Sigmoid colon (tissue), 7 donors: Measurements from ENCODE around the gene PPFIBP1. TPM values are rescaled to one million over a fixed set of nuclear protein-coding genes. Genes with fewer than 3 reads are reported as not detected.
A peak's percentile ranks its signal among the peaks of the same experiment; 100 is the strongest.
"Not testable (repeated sequence)": the region's sequence is repeated elsewhere in the genome, so short reads cannot be mapped to it uniquely, and the experiment has no call there.

Experiments used
- DNase-seq: peaks from one replicate; pipeline ENCODE4 v3.0.0-alpha.2; 2019
- H3K27ac ChIP-seq, 4 donors: fragments of 200-600 bp; sonication (generic); one replicate each; pipeline ENCODE4 v1.5.1; 2016 to 2019; ENCODE audit warnings: mild to moderate bottlenecking in 1 of 4
- H3K27me3 ChIP-seq, 3 donors: fragments of 200-600 bp; sonication (generic); one replicate each; pipeline ENCODE4 v1.5.1; 2019; ENCODE audit warnings: mild to moderate bottlenecking in 1 of 3
- H3K36me3 ChIP-seq, 4 donors: fragments of 200-600 bp; sonication (generic); one replicate each; pipeline ENCODE4 v1.5.1; 2016 to 2019
- H3K4me1 ChIP-seq, 4 donors: fragments of 200-600 bp; sonication (generic); one replicate each; pipeline ENCODE4 v1.5.1; 2017 to 2019
- H3K4me3 ChIP-seq, 4 donors: fragments of 200-600 bp; sonication (generic); one replicate each; pipeline ENCODE4 v1.5.1; 2017 to 2019; ENCODE audit warnings: mild to moderate bottlenecking in 2 of 4, moderate library complexity in 1 of 4
- H3K9me3 ChIP-seq, 4 donors: fragments of 200-600 bp in 3 of 4; sonication (generic) in 3 of 4; one replicate each; pipeline versions ENCODE4 v1.5.1 to v1.6.1; 2013 to 2019
- CTCF ChIP-seq, 4 experiments: fragments of 450-650 bp in 3 of 4; fragments of 200-600 bp in 1 of 4; IDR thresholded peaks; one replicate each; pipeline ENCODE4 v1.5.1; 2016 to 2019; ENCODE audit warnings: antibody characterized with exemption in 4 of 4, mild to moderate bottlenecking in 3 of 4, moderate library complexity in 2 of 4
- EP300 ChIP-seq, 4 donors: sonication (generic); formaldehyde crosslinking; IDR thresholded peaks; one replicate each; pipeline ENCODE4 v1.6.1; 2017; ENCODE audit warnings: antibody characterized with exemption in 4 of 4
- POLR2A ChIP-seq, 2 donors: fragments of 450-650 bp; IDR thresholded peaks; one replicate each; pipeline ENCODE4 v1.6.1; 2016; ENCODE audit warnings: antibody characterized with exemption in 2 of 2, mild to moderate bottlenecking in 2 of 2, moderate library complexity in 2 of 2
- POLR2AphosphoS5 ChIP-seq, 4 donors: sonication (generic); formaldehyde crosslinking; IDR thresholded peaks; one replicate each; pipeline ENCODE4 v1.6.1; 2017; ENCODE audit warnings: antibody characterized with exemption in 4 of 4
- WGBS, 2 donors: extraction: QIAGEN DNeasy Blood & Tissue Kit; methylation state at CpG; one replicate each; pipeline ENCODE4 v1.1.7; 2013; 5-methylcytosine and 5-hydroxymethylcytosine counted together
- intact Hi-C: fragments of 100-400 bp; cut with DNase I; formaldehyde crosslinking; loops from one replicate; pipeline ENCODE4 v1.15.1; 2023
- polyA plus RNA-seq, 3 donors: library from polyadenylated mRNA; stranded (reverse); fragments of 200-250 nt; gene quantifications; one replicate each; pipeline ENCODE4 v1.2.3, GENCODE V29; 2013
- total RNA-seq, 4 donors: library from RNA; depleted of rRNA; stranded (reverse); fragments of >200 nt; gene quantifications; one replicate each; pipeline ENCODE4 v1.1.0, GENCODE V29; 2016
- donor health status: healthy with polysubstance abuse.
- donor health status: Bipolar disorder and iron deficiency.
- donor health status: healthy.

PPFIBP1 gene
- total and polyA plus RNA-seq, 7 donors: 5.5 to 101 (median 65.3) TPM

DNA sequence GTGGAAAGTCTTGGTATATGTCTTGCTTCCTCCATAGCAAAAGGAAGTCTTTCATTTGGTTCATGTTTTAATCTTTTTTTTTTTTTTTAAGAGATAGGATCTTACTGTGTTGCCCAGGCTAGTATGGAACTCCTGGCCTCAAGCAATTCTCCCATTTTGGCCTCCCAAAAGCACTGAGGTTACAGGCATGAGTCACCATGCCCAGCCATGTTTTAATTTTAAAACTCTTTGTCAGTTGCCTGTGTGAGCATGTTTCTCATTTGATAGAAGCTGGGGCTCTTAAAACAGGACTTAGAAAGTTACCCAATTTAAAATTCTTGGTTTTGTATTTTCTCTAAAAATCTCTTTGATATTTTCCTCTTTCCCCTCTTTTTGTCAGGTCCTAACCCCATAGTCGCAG lies 127.2 kb downstream of the PPFIBP1 start:
- 95 to 97% methylated on average over 1 of the region's 1 CpG for WGBS, 2 donors

GRCh38 chr12:27652174-27652763 lies 128.3 kb downstream of the PPFIBP1 start:
- Histone ChIP-seq H3K9me3 (no peaks in the 10 kb centered on the region), H3K27ac (no peak overlapping the region), H3K27me3 (no peaks in the 10 kb centered on the region), H3K36me3 (peaks cover 0 to 46% (median 6%) of the 10 kb centered on the region in 4 donors), H3K4me1 (no peaks in the 10 kb centered on the region), H3K4me3 (no peak overlapping the region)
- no peak for DNase-seq
- intact Hi-C loops: loop anchor here (1.0 to 2.0 kb wide), 2 partner anchors 127 to 217 kb away; partner anchors contain the start of gene PPFIBP1
- 44 to 66% methylated on average over 1 of the region's 1 CpG for WGBS, 2 donors
- peak; percentile 27 to 84 (median 81) for TF ChIP-seq CTCF (IDR thresholded peaks at IDR 0.05)
- TF ChIP-seq EP300 (IDR thresholded peaks at IDR 0.05): no peak
- TF ChIP-seq POLR2AphosphoS5 (IDR thresholded peaks at IDR 0.05): no peak
- no peak for TF ChIP-seq POLR2A (IDR thresholded peaks at IDR 0.05)

More for the DNA sequence above, 127.2 kb downstream of the PPFIBP1 start:
- Histone ChIP-seq H3K9me3 (no peaks in the 10 kb centered on the region), H3K27ac (no peak overlapping the region), H3K36me3 (peaks cover 0 to 37% (median 2%) of the 10 kb centered on the region in 4 donors), H3K4me3 (no peak overlapping the region), H3K27me3 (no peaks in the 10 kb centered on the region), H3K4me1 (no peaks in the 10 kb centered on the region)
- DNase-seq: no peak
- TF ChIP-seq POLR2A (IDR thresholded peaks at IDR 0.05) (no peak), POLR2AphosphoS5 (IDR thresholded peaks at IDR 0.05) (no peak), CTCF (IDR thresholded peaks at IDR 0.05) (no peak), EP300 (IDR thresholded peaks at IDR 0.05) (no peak)
- intact Hi-C loops: no loop called here

DNA sequence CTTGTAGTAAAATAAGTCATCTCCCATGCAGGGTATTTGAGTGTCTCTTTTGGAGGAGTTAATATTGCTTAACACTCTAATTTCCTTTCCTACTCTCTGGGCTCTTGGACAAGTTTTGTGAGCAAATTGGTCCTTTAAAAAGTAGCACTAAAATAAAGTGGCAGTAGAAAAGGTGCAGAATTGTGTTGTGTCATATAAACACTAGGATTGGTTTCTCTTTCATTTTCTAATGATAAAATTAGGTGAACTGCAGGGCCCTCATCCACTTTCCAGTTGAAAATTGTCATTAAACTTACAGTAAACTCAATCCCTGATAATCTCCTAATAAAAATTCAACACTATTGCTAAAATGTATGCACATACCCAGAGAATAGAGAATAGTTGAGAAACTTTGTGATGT lies 129.7 kb downstream of the PPFIBP1 start:
- Histone ChIP-seq H3K36me3 (peaks cover 0 to 54% (median 7%) of the 10 kb centered on the region in 4 donors), H3K27ac (no peak overlapping the region), H3K27me3 (no peaks in the 10 kb centered on the region), H3K9me3 (no peaks in the 10 kb centered on the region), H3K4me3 (no peak overlapping the region), H3K4me1 (no peaks in the 10 kb centered on the region)
- TF ChIP-seq POLR2AphosphoS5 (IDR thresholded peaks at IDR 0.05): no peak
- no peak for TF ChIP-seq EP300 (IDR thresholded peaks at IDR 0.05)
- TF ChIP-seq POLR2A (IDR thresholded peaks at IDR 0.05): no peak
- no peak for TF ChIP-seq CTCF (IDR thresholded peaks at IDR 0.05)
- no peak for DNase-seq
- intact Hi-C loops: loop anchor here (2.0 kb wide), 1 partner anchor 129 kb away; the partner anchor contains the start of gene PPFIBP1

GRCh38 chr12:27655476-27655875 lies 131.5 kb downstream of the PPFIBP1 start:
- intact Hi-C loops, H3K27me3 ChIP-seq, H3K4me3 ChIP-seq, H3K9me3 ChIP-seq, H3K4me1 ChIP-seq, DNase-seq, H3K27ac ChIP-seq: not testable (repeated sequence)
- WGBS, 2 donors: 74 to 86% methylated on average over 3 of the region's 3 CpGs
- H3K36me3 ChIP-seq: peaks cover 0 to 52% (median 6%) of the 10 kb centered on the region in 4 donors

GRCh38 chr12:27657296-27657695 lies 133.3 kb downstream of the PPFIBP1 start:
- no peak overlapping the region for H3K4me3 ChIP-seq
- H3K9me3 ChIP-seq: no peaks in the 10 kb centered on the region
- H3K27ac ChIP-seq: no peak overlapping the region
- H3K4me1 ChIP-seq: no peaks in the 10 kb centered on the region
- intact Hi-C loops: no loop called here
- H3K27me3 ChIP-seq: no peaks in the 10 kb centered on the region
- H3K36me3 ChIP-seq: peaks cover 0 to 63% (median 11%) of the 10 kb centered on the region in 4 donors
- DNase-seq: no peak
- WGBS, 2 donors: 91 to 95% methylated on average over 4 of the region's 4 CpGs
- no peak for TF ChIP-seq EP300 (IDR thresholded peaks at IDR 0.05)
- no peak for TF ChIP-seq POLR2AphosphoS5 (IDR thresholded peaks at IDR 0.05)
- no peak for TF ChIP-seq POLR2A (IDR thresholded peaks at IDR 0.05)
- no peak for TF ChIP-seq CTCF (IDR thresholded peaks at IDR 0.05)
